ENCODE measurements around the gene ZNF439. TPM values are rescaled to one million over a fixed set of nuclear protein-coding genes. Genes with fewer than 3 reads are reported as not detected.
A peak's percentile ranks its signal among the peaks of the same experiment; 100 is the strongest.
"Not testable (repeated sequence)": the region's sequence is repeated elsewhere in the genome, so short reads cannot be mapped to it uniquely, and the experiment has no call there.

The ZNF439 gene
- total and polyA plus RNA-seq, 3 experiments from 2014 or later, result 3.1 to 6.4 (median 6.2) TPM

DNA sequence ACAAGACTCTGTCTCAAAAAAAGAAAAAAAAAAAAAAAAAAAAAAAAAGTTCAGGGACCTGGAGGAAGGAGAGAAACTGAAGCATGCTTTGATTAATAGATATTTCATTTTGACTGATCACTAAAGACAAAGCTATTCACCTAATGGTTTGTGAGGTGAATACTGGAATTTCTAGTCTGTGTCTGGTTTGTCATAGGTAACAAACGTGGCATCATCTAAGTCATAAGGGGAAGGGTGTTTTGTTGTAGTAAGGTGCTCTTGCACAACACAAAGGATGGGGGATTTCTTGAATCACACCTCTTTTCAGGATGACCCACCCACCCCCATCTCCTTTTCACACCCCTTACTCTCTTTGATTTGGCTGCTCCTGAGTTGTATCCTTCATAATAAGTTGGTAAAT is 25.2 kb downstream of the ZNF439 start:
- Histone ChIP-seq H3K36me3 (ENCODE audit: insufficient read depth, low read length) (no peaks in the 10 kb centered on the region), H3K27ac (ENCODE audit: low read depth, low read length) (no peak overlapping the region), H3K27me3 (ENCODE audit: insufficient read depth, low read length, poor library complexity, severe bottlenecking) (no peaks in the 10 kb centered on the region), H3K4me3 (ENCODE audit: low read length) (no peak overlapping the region), H3K4me1 (ENCODE audit: insufficient read depth, low read length) (no peaks in the 10 kb centered on the region), H3K9me3 (ENCODE audit: low read length) (peaks cover 8% of the 10 kb centered on the region)
- H3K36me3 Mint-ChIP-seq, result peaks cover 0 to 19% (median 4%) of the 10 kb centered on the region in 3 donors
- ChIA-PET POLR2A (no interaction called here), CTCF (interaction anchor here (1.0 to 1.3 kb wide), 2 partner anchors 76 to 115 kb away, joined by 3 read pairs; partner anchors contain the start of gene ZNF491)
- H3K4me1 Mint-ChIP-seq, result no peaks in the 10 kb centered on the region
- H3K27me3 Mint-ChIP-seq, result peaks cover 0 to 4% of the 10 kb centered on the region in 2 donors
- H3K27ac Mint-ChIP-seq, result no peak overlapping the region
- no peak for DNase-seq
- peaks cover 14 to 45% (median 33%) of the 10 kb centered on the region in 5 donors for H3K9me3 Mint-ChIP-seq
- H3K4me3 Mint-ChIP-seq, result no peak overlapping the region

DNA sequence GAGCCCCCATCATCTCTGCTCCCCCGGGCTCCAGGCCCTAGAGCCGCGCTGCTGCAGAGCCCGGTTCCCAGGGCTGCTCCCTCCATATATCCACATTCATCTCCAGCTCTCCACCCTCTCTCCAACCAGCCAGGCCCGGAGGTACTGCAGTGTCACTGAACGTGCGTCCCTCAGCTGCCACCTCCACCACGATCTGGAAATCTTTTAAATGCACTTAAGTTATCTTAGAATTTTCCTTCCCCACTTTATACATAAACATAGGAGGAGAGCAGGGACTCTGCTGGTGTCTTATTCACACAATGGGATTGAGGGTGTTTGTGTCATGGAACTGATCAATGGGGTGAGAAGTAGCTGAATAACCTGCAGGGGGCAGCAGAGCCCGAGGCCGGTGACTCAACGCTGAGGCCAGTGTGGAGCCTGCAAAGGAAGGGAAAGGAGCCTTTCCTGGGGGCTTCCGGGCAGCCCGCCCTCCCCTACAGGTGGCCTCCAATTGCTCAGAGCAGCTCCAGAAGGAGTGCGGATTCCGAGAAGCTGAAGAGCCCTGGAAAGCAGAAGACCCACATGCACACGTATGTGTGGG is 31.3 kb downstream of the ZNF439 start:
- CTCF ChIA-PET, result interaction anchor here (0.8 to 7.5 kb wide), 10 partner anchors 9 to 283 kb away, joined by 3 to 43 read pairs (median 4); partner anchors contain the start of genes ZNF136, ZNF20, ZNF491 and ZNF700
- H3K4me1 Mint-ChIP-seq; H3K27ac ChIP-seq (ENCODE audit: low read depth, low read length); H3K9me3 Mint-ChIP-seq; H3K27me3 Mint-ChIP-seq; H3K9me3 ChIP-seq (ENCODE audit: low read length); H3K4me3 ChIP-seq (ENCODE audit: low read length); H3K36me3 Mint-ChIP-seq; H3K27me3 ChIP-seq (ENCODE audit: insufficient read depth, low read length, poor library complexity, severe bottlenecking); H3K36me3 ChIP-seq (ENCODE audit: insufficient read depth, low read length); H3K27ac Mint-ChIP-seq; POLR2A ChIA-PET; H3K4me1 ChIP-seq (ENCODE audit: insufficient read depth, low read length); H3K4me3 Mint-ChIP-seq: not testable (repeated sequence)
- DNase-seq, result peak in 4 of 5 donors; percentile 11 to 59 (median 21)

DNA sequence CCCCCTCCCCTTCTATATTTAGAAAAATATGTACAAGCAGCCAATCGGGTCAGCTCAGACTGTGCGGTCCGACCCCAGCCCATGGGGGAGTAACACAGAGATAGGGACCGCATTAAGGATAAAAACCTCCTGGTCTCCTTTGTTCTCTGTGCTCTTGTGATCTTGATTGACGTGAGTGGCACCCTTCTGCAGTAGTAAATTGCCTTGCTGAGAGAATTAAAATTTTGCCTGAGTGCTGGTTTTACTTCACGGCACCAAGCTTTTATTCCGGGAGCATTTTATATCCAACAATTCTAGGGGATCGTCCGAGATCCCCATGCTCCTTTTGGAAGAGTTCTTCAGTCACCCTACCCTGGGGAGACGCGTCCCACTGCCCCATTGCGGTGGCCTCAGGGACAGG is 32.1 kb downstream of the ZNF439 start:
- no peaks in the 10 kb centered on the region for H3K36me3 Mint-ChIP-seq
- peak overlapping the region in 1 of 8 donors; percentile 9 for H3K27ac Mint-ChIP-seq
- H3K9me3 ChIP-seq (ENCODE audit: low read length), result no peaks in the 10 kb centered on the region
- H3K9me3 Mint-ChIP-seq, result peaks cover 0 to 2% (median 0%) of the 10 kb centered on the region in 5 donors
- H3K4me3 ChIP-seq (ENCODE audit: low read length), result no peak overlapping the region
- POLR2A ChIA-PET, result interaction anchor here (1.0 kb wide), 1 partner anchor 44 kb away, joined by 3 read pairs; no protein-coding TSS in a partner anchor
- CTCF ChIA-PET, result interaction anchor here (0.8 to 7.5 kb wide), 7 partner anchors 10 to 282 kb away, joined by 3 to 43 read pairs (median 3); partner anchors contain the start of genes ZNF136, ZNF20, ZNF491 and ZNF700
- no peaks in the 10 kb centered on the region for H3K4me1 ChIP-seq (ENCODE audit: insufficient read depth, low read length)
- no peaks in the 10 kb centered on the region for H3K36me3 ChIP-seq (ENCODE audit: insufficient read depth, low read length)
- no peak overlapping the region for H3K4me3 Mint-ChIP-seq
- H3K27me3 ChIP-seq (ENCODE audit: insufficient read depth, low read length, poor library complexity, severe bottlenecking), result no peaks in the 10 kb centered on the region
- DNase-seq, result no peak
- H3K27me3 Mint-ChIP-seq, result peaks cover 0 to 4% of the 10 kb centered on the region in 2 donors
- H3K27ac ChIP-seq (ENCODE audit: low read depth, low read length), result no peak overlapping the region
- H3K4me1 Mint-ChIP-seq, result peaks cover 0 to 2% (median 2%) of the 10 kb centered on the region in 3 donors

DNA sequence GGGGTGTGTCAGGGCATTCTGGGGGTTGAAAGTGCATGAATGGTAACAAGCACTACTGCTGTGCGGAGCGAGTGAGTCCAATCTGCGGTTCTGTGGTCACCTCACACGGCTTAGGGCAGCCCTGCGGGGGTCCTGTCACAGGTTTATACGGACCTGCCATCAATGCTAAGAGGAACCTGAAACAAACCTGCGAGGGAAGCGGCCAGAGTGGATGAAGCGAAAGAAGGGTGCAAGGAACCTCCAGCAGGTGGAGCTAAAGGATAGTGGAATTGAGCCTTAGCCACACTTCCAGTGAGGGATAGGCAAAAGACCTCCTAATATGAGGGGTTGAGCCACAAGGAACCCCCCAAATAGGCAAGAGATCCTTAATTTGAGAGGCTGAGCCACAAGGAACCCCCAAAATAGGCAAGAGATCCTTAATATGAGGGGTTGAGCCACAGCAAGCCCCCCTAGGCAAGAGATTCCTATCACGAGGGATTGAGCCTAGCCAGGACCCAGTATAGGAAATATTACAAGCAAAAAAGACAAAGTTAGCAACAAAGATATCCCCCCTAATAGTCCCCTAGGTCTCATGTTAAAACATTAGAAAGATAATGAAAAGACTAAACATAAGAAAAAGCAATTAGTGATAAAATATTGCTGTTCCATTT is 32.8 kb downstream of the ZNF439 start:
- POLR2A ChIA-PET, result interaction anchor here (1.0 kb wide), 1 partner anchor 43 kb away, joined by 3 read pairs; no protein-coding TSS in a partner anchor
- peaks cover 0 to 4% of the 10 kb centered on the region in 2 donors for H3K27me3 Mint-ChIP-seq
- H3K9me3 Mint-ChIP-seq, result peaks cover 0 to 2% (median 0%) of the 10 kb centered on the region in 5 donors

DNA sequence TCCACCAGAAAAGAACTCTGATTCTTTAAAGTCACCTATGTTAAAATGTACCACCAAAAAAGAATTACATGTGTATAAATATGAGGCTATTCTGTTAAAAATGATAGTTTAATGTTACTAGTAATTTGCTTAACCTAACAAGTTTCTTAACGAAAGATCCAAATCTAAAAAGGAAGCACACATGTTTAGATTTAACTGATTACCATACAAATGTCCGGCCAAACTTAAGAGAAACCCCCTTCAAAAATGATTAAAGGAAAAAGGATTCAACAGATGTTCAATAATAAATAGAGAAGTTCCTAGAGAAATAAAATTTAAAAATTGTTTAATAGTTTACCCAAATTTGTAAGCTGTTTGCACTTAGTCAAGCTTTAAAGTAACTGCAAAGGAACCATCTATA is 34.1 kb downstream of the ZNF439 start:
- H3K27ac ChIP-seq (ENCODE audit: low read depth, low read length), result no peak overlapping the region
- ChIA-PET CTCF (interaction anchor here (1.0 to 7.5 kb wide), 4 partner anchors 41 to 257 kb away, joined by 3 to 43 read pairs (median 8); partner anchors contain the start of genes ZNF20 and ZNF491), POLR2A (no interaction called here)
- Mint-ChIP-seq H3K4me3 (no peak overlapping the region), H3K27me3 (peaks cover 0 to 3% of the 10 kb centered on the region in 2 donors), H3K9me3 (peaks cover 0 to 2% (median 0%) of the 10 kb centered on the region in 5 donors), H3K36me3 (peaks cover 0 to 3% (median under 1%) of the 10 kb centered on the region in 3 donors), H3K27ac (no peak overlapping the region), H3K4me1 (peaks cover 6 to 8% (median 7%) of the 10 kb centered on the region in 3 donors)
- H3K36me3 ChIP-seq (ENCODE audit: insufficient read depth, low read length), result no peaks in the 10 kb centered on the region
- peaks cover 5% of the 10 kb centered on the region for H3K4me1 ChIP-seq (ENCODE audit: insufficient read depth, low read length)
- no peaks in the 10 kb centered on the region for H3K9me3 ChIP-seq (ENCODE audit: low read length)
- H3K27me3 ChIP-seq (ENCODE audit: insufficient read depth, low read length, poor library complexity, severe bottlenecking), result no peaks in the 10 kb centered on the region
- no peak for DNase-seq
- H3K4me3 ChIP-seq (ENCODE audit: low read length), result no peak overlapping the region

More for the DNA sequence above, 32.8 kb downstream of the ZNF439 start:
- Mint-ChIP-seq H3K4me3 (peak overlapping the region in 1 of 7 donors; percentile 42), H3K27ac (peak overlapping the region in 1 of 8 donors; percentile 5), H3K4me1 (peaks cover 0 to 2% (median 2%) of the 10 kb centered on the region in 3 donors), H3K36me3 (peaks cover 0 to 2% (median 0%) of the 10 kb centered on the region in 3 donors)
- Histone ChIP-seq H3K9me3 (ENCODE audit: low read length) (no peaks in the 10 kb centered on the region), H3K4me1 (ENCODE audit: insufficient read depth, low read length) (no peaks in the 10 kb centered on the region), H3K4me3 (ENCODE audit: low read length) (no peak overlapping the region), H3K27ac (ENCODE audit: low read depth, low read length) (no peak overlapping the region), H3K36me3 (ENCODE audit: insufficient read depth, low read length) (no peaks in the 10 kb centered on the region), H3K27me3 (ENCODE audit: insufficient read depth, low read length, poor library complexity, severe bottlenecking) (no peaks in the 10 kb centered on the region)
- CTCF ChIA-PET, result interaction anchor here (1.0 to 7.5 kb wide), 3 partner anchors 10 to 258 kb away, joined by 3 to 43 read pairs (median 12); partner anchors contain the start of genes ZNF20 and ZNF700
- DNase-seq, result peak; percentile 29 to 69 (median 45)

DNA sequence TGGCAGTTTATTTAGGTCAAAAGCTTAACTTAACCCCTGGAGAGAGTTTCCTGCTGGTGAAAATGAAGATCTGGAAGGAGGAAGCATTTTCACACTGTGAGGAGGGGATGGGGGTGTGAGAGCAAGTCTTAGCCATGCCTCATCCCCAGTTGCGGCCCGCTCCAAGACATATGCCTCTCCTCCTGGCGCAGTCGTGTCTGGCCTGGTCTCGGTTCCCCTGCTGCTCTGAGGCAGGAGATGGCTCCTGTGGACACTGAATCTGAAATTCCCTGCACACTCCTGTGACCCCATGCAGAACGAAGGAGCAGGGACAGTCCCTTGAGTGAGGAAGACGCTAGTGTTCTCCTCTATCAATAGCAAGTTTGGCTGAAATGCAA is 38.7 kb downstream of the ZNF439 start:
- CTCF ChIA-PET, result no interaction called here
- POLR2A ChIA-PET, result no interaction called here
- Histone ChIP-seq H3K4me1 (ENCODE audit: insufficient read depth, low read length) (peaks cover 11% of the 10 kb centered on the region), H3K4me3 (ENCODE audit: low read length) (peak overlapping the region; percentile 82), H3K27ac (ENCODE audit: low read depth, low read length) (no peak overlapping the region), H3K27me3 (ENCODE audit: insufficient read depth, low read length, poor library complexity, severe bottlenecking) (no peaks in the 10 kb centered on the region), H3K9me3 (ENCODE audit: low read length) (no peaks in the 10 kb centered on the region), H3K36me3 (ENCODE audit: insufficient read depth, low read length) (no peaks in the 10 kb centered on the region)
- H3K27ac Mint-ChIP-seq, result peak overlapping the region in 7 of 8 donors; percentile 67 to 92 (median 88)
- peaks cover 0 to 4% of the 10 kb centered on the region in 2 donors for H3K27me3 Mint-ChIP-seq
- peaks cover 0 to 3% (median 3%) of the 10 kb centered on the region in 3 donors for H3K36me3 Mint-ChIP-seq
- H3K9me3 Mint-ChIP-seq, result no peaks in the 10 kb centered on the region
- H3K4me3 Mint-ChIP-seq, result peak overlapping the region; percentile 86 to 93 (median 88)
- DNase-seq, result no peak
- peaks cover 20 to 29% (median 25%) of the 10 kb centered on the region in 3 donors for H3K4me1 Mint-ChIP-seq

DNA sequence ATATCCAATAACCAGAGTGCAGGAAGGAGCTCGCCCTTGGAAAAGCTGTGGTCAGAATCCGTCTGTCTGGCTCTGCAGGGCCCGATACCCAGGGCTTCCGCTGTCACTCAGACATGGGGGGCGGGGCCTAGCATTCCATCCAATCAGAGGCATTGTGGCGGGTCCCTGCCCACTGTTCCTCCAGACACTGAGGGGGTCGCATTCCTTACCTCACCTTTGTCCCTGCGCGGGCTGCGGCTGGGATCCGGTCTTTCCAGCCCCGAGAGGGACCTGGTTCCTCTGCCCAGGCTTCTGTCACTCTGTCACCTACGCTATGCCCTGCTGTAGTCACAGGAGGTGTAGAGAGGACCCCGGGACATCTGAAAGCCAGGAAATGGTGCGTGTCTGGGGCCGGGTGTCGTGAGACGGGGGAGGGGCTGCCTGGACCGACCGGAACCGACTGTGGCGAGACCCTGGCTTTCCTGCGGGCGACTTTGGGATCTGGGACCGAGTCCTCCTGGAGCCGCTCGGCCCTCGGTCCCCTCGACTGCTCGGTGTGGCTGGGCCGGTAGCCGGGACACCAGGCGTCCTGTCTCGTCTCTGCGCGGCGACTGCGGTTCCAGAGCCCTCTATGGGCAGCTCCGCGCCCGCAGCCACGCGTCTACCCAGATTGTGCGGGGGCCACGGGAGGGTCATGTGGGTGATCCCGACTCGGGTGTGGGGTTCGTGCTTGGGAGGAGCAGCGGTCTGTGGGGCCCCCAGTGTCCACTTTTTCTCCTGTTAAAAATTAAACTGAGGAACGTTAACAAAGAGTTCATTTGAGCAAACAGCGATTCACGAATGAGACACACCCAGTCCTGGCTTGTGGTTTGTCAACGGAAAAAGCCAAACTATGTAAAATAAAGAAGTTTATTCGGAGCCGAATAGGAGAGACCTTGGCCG is 39.3 kb downstream of the ZNF439 start, which contains the start of gene ZNF69:
ZNF69 (plus strand) TSS at position 172 of the 921 bp plus-strand sequence; CDS start at position 314, 142 bp downstream.
- ChIA-PET CTCF (no interaction called here), POLR2A (no interaction called here)
- Mint-ChIP-seq H3K4me1 (peaks cover 20 to 29% (median 25%) of the 10 kb centered on the region in 3 donors), H3K36me3 (peaks cover 0 to 3% (median 3%) of the 10 kb centered on the region in 3 donors), H3K27me3 (peaks cover 0 to 4% of the 10 kb centered on the region in 2 donors), H3K9me3 (no peaks in the 10 kb centered on the region), H3K27ac (peak within 1 kb of the TSS; percentile 67 to 92 (median 88)), H3K4me3 (peak within 1 kb of the TSS; percentile 86 to 93 (median 88))
- peak; percentile 36 to 73 (median 61) for DNase-seq
- H3K4me1 ChIP-seq (ENCODE audit: insufficient read depth, low read length), result peaks cover 11% of the 10 kb centered on the region
- peak within 1 kb of the TSS; percentile 82 for H3K4me3 ChIP-seq (ENCODE audit: low read length)
- peak within 1 kb of the TSS; percentile 54 for H3K27ac ChIP-seq (ENCODE audit: low read depth, low read length)
- no peaks in the 10 kb centered on the region for H3K9me3 ChIP-seq (ENCODE audit: low read length)
- H3K27me3 ChIP-seq (ENCODE audit: insufficient read depth, low read length, poor library complexity, severe bottlenecking), result no peaks in the 10 kb centered on the region
- no peaks in the 10 kb centered on the region for H3K36me3 ChIP-seq (ENCODE audit: insufficient read depth, low read length)

Measured in CD8-positive, alpha-beta memory T cell (primary cell).